Measurements from ENCODE around the gene NEDD4L.

NEDD4L gene

GRCh38 chr18:58186258-58186948, 142.4 kb downstream of the NEDD4L start:
- H3K79me2 ChIP-seq (ENCODE audit: insufficient read depth, low read length) = no peaks in the 10 kb centered on the region
- H2AFZ ChIP-seq (ENCODE audit: low read depth, low read length, severe bottlenecking) = no peak overlapping the region
- no peaks in the 10 kb centered on the region; the same call in 1 of the 2 replicates for H4K20me1 ChIP-seq (ENCODE audit: low read depth, low read length)
- H3F3A ChIP-seq (ENCODE audit: insufficient read depth) = no peaks in the 10 kb centered on the region
- TF ChIP-seq, protein P1, sequence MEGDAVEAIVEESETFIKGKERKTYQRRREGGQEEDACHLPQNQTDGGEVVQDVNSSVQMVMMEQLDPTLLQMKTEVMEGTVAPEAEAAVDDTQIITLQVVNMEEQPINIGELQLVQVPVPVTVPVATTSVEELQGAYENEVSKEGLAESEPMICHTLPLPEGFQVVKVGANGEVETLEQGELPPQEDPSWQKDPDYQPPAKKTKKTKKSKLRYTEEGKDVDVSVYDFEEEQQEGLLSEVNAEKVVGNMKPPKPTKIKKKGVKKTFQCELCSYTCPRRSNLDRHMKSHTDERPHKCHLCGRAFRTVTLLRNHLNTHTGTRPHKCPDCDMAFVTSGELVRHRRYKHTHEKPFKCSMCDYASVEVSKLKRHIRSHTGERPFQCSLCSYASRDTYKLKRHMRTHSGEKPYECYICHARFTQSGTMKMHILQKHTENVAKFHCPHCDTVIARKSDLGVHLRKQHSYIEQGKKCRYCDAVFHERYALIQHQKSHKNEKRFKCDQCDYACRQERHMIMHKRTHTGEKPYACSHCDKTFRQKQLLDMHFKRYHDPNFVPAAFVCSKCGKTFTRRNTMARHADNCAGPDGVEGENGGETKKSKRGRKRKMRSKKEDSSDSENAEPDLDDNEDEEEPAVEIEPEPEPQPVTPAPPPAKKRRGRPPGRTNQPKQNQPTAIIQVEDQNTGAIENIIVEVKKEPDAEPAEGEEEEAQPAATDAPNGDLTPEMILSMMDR (IDR thresholded peaks at IDR 0.05; ENCODE audit: insufficient read depth, low read length, poor library complexity, severe bottlenecking) = no peak
- no peak for TF ChIP-seq EZH2phosphoT487 (conservative IDR thresholded peaks at IDR 0.05; ENCODE audit: low read length)
- no peaks in the 10 kb centered on the region for H3K27me3 ChIP-seq (ENCODE audit: low read length)
- H3K9me3 ChIP-seq (ENCODE audit: insufficient read depth, low read length) = no peaks in the 10 kb centered on the region
- no peak overlapping the region for H3K27ac ChIP-seq (ENCODE audit: low read depth, low read length)
- H3K36me3 ChIP-seq (ENCODE audit: low read length) = no peaks in the 10 kb centered on the region
- H3K4me3 ChIP-seq (ENCODE audit: insufficient read depth, low read length, poor library complexity, severe bottlenecking) = no peak overlapping the region
- no peak overlapping the region for H3K4me2 ChIP-seq (ENCODE audit: low read depth, low read length, poor library complexity, severe bottlenecking)
- no peaks in the 10 kb centered on the region for H3K9me2 ChIP-seq (replicated peaks; ENCODE audit: insufficient read depth, low read length)
- H3K9ac ChIP-seq (ENCODE audit: low read length) = no peak overlapping the region

GRCh38 chr18:58187674-58188073, 143.6 kb downstream of the NEDD4L start:
- H3K4me3 ChIP-seq (ENCODE audit: insufficient read depth, low read length, poor library complexity, severe bottlenecking) = no peak overlapping the region
- H2AFZ ChIP-seq (ENCODE audit: low read depth, low read length, severe bottlenecking) = no peak overlapping the region
- H3K36me3 ChIP-seq (ENCODE audit: low read length) = no peaks in the 10 kb centered on the region
- TF ChIP-seq, protein P1 (IDR thresholded peaks at IDR 0.05; ENCODE audit: insufficient read depth, low read length, poor library complexity, severe bottlenecking) = no peak
- TF ChIP-seq EZH2phosphoT487 (conservative IDR thresholded peaks at IDR 0.05; ENCODE audit: low read length) = no peak
- H3K27ac ChIP-seq (ENCODE audit: low read depth, low read length) = no peak overlapping the region
- H3K9me2 ChIP-seq (replicated peaks; ENCODE audit: insufficient read depth, low read length) = no peaks in the 10 kb centered on the region
- H3K4me2 ChIP-seq (ENCODE audit: low read depth, low read length, poor library complexity, severe bottlenecking) = no peak overlapping the region
- H3K9me3 ChIP-seq (ENCODE audit: insufficient read depth, low read length) = no peaks in the 10 kb centered on the region
- H3K9ac ChIP-seq (ENCODE audit: low read length) = no peak overlapping the region
- no peaks in the 10 kb centered on the region for H3K27me3 ChIP-seq (ENCODE audit: low read length)
- no peaks in the 10 kb centered on the region; the same call in 1 of the 2 replicates for H4K20me1 ChIP-seq (ENCODE audit: low read depth, low read length)
- no peaks in the 10 kb centered on the region for H3K79me2 ChIP-seq (ENCODE audit: insufficient read depth, low read length)
- no peaks in the 10 kb centered on the region for H3F3A ChIP-seq (ENCODE audit: insufficient read depth)

DNA sequence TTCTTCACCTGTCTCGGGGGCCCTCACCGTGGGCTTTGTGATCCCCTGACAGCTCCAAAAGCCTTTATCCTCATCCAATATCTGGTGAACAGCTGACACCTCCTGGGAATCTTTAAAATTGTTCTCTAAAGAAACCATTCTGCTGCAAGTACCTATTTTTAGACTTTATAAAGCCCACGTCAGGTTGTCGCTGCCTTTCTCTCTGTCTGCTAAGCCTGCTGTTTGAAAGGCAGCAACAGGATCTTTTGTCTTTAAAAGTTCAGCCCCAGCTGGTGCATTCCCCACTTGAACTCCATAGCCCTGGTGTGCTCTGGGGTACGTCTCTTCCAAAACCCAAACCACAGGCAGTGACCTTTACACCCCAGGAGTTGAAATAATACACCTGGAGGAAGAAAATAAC, 145.0 kb downstream of the NEDD4L start:
- H4K20me1 ChIP-seq (ENCODE audit: low read depth, low read length) = no peaks in the 10 kb centered on the region; the same call in 1 of the 2 replicates
- H3K4me3 ChIP-seq (ENCODE audit: insufficient read depth, low read length, poor library complexity, severe bottlenecking) = no peak overlapping the region
- no peaks in the 10 kb centered on the region for H3F3A ChIP-seq (ENCODE audit: insufficient read depth)
- H3K79me2 ChIP-seq (ENCODE audit: insufficient read depth, low read length) = no peaks in the 10 kb centered on the region
- no peak overlapping the region for H3K9ac ChIP-seq (ENCODE audit: low read length)
- TF ChIP-seq, protein P1 (IDR thresholded peaks at IDR 0.05; ENCODE audit: insufficient read depth, low read length, poor library complexity, severe bottlenecking) = no peak
- TF ChIP-seq EZH2phosphoT487 (conservative IDR thresholded peaks at IDR 0.05; ENCODE audit: low read length) = no peak
- H3K36me3 ChIP-seq (ENCODE audit: low read length) = no peaks in the 10 kb centered on the region
- H3K27me3 ChIP-seq (ENCODE audit: low read length) = no peaks in the 10 kb centered on the region
- no peaks in the 10 kb centered on the region for H3K9me3 ChIP-seq (ENCODE audit: insufficient read depth, low read length)
- H3K27ac ChIP-seq (ENCODE audit: low read depth, low read length) = no peak overlapping the region
- no peaks in the 10 kb centered on the region for H3K9me2 ChIP-seq (replicated peaks; ENCODE audit: insufficient read depth, low read length)
- no peak overlapping the region for H2AFZ ChIP-seq (ENCODE audit: low read depth, low read length, severe bottlenecking)
- no peak overlapping the region for H3K4me2 ChIP-seq (ENCODE audit: low read depth, low read length, poor library complexity, severe bottlenecking)
